Bronchial epithelial cell (primary cell): ENCODE data around the gene TTC17. TPM values are rescaled to one million over a fixed set of nuclear protein-coding genes. Genes with fewer than 3 reads are reported as not detected.

Experiments
- DNase-seq: peaks from one replicate; pipeline ENCODE4 v3.0.0-alpha.2; 2010; ENCODE audit warnings: low read depth
- FAIRE-seq: peaks from 2 replicates; lab custom pipeline; 2011; peaks lifted over from hg19 to GRCh38; lab: Jason Lieb, UNC
- H3K27me3 ChIP-seq: 2 replicates; pipeline ENCODE4 v1.5.1; 2011; ENCODE audit warnings: low read length; ENCODE audit not compliant: control insufficient read depth, insufficient read depth
- H3K36me3 ChIP-seq: 2 replicates; pipeline ENCODE4 v1.5.1; 2011; ENCODE audit warnings: low read length; ENCODE audit not compliant: control insufficient read depth, insufficient read depth
- H3K4me3 ChIP-seq: 2 replicates; pipeline ENCODE4 v1.5.1; 2011; ENCODE audit warnings: mild to moderate bottlenecking, low read depth, low read length, control low read depth
- total RNA-seq: library from RNA; depleted of rRNA; stranded (reverse); fragments of >200 nt; gene quantifications from 2 replicates; pipeline ENCODE4 v1.2.1, GENCODE V29; 2014
- TF ChIP-seq, protein P1 (sequence below): IDR thresholded peaks from 2 replicates; pipeline ENCODE4 v1.5.1; 2011; ENCODE audit warnings: mild to moderate bottlenecking, moderate library complexity, low read length, control low read depth, inconsistent platforms; ENCODE audit not compliant: insufficient read depth, severe bottlenecking

The TTC17 gene
- total RNA-seq, 1 donor from 2014 or later = 90.3 TPM

DNA sequence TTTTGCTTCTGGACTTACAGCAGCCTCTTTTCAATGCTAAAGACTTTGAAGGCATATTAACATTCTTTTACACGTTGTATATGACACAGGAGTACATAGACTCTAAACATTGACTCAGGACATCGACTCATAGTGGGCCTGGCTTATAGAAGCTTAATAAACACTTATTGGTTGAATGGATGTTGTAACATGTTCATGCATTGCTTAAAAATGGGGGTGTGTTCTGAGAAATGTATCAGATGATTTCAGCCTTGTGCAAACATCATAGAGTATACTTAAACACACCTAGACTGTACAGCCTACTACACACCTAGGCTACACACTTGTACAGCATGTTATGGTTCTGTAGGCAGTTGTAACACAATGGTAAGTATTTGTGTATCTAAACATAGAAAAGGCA lies 17.9 kb downstream of the TTC17 start:
- peak; percentile 99 for DNase-seq
- H3K27me3 ChIP-seq = no peaks in the 10 kb centered on the region
- H3K4me3 ChIP-seq = no peak overlapping the region
- TF ChIP-seq, protein P1, sequence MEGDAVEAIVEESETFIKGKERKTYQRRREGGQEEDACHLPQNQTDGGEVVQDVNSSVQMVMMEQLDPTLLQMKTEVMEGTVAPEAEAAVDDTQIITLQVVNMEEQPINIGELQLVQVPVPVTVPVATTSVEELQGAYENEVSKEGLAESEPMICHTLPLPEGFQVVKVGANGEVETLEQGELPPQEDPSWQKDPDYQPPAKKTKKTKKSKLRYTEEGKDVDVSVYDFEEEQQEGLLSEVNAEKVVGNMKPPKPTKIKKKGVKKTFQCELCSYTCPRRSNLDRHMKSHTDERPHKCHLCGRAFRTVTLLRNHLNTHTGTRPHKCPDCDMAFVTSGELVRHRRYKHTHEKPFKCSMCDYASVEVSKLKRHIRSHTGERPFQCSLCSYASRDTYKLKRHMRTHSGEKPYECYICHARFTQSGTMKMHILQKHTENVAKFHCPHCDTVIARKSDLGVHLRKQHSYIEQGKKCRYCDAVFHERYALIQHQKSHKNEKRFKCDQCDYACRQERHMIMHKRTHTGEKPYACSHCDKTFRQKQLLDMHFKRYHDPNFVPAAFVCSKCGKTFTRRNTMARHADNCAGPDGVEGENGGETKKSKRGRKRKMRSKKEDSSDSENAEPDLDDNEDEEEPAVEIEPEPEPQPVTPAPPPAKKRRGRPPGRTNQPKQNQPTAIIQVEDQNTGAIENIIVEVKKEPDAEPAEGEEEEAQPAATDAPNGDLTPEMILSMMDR = no peak
- peaks cover 1% of the 10 kb centered on the region for H3K36me3 ChIP-seq
- no peak for FAIRE-seq

DNA sequence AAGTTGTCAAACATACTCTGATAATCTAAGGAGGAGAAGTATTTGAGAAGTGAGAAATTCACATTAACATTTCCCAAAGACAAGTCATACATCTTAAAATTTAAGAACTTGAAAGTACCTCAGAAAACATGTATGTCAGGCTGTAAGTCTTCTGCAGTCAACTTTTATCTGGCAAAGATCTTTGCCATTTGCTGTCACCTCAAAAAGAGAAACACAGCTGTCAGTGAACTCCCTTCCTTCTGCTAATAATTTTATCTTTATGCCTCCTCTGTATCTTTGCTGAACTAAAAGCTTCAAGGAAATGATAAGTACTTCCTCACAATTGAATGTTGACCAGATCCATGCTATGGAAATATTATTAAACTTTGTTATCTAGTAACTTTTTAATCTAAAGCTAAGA lies 18.7 kb downstream of the TTC17 start:
- DNase-seq (no peak), FAIRE-seq (no peak)
- Histone ChIP-seq H3K4me3 (no peak overlapping the region), H3K27me3 (no peaks in the 10 kb centered on the region), H3K36me3 (no peaks in the 10 kb centered on the region)
- TF ChIP-seq, protein P1 = no peak

DNA sequence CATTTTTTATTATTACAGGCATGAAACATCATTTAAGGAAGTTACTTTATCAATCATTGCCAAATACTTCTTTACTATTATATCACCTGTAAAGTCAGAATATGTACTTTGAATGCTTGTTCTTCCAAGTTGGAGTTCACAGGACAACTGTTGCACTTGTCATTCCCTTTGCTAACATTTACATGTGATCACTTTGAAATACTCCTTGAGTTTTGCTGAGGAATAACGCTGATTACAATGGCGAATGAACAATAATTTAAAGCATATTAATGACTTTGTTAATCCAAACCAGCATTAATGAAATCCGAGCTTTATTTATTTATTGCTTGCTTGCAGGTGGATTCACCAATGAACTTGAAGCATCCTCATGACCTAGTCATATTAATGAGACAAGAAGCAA lies 20.2 kb downstream of the TTC17 start:
- Histone ChIP-seq H3K36me3 (no peaks in the 10 kb centered on the region), H3K27me3 (no peaks in the 10 kb centered on the region), H3K4me3 (no peak overlapping the region)
- TF ChIP-seq, protein P1 = no peak
- DNase-seq (no peak), FAIRE-seq (no peak)

DNA sequence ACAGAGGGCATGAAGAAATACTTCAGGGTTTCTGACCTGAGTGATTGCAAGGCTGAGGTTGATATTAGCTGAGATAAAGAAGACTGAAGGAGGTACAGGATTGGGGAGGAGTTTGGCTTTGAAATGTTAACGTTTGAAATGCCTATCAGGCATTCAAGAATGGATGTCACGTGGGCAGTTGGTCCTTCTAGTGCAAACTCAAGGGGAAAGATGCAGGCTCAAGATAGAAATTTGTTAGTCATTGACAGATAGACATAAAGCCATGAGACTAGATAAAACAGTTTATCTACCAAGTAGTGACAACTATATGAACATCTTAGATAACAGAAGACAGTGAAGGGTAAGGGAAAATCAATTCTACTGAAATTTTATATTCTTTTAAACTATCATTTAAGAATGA lies 23.1 kb downstream of the TTC17 start:
- Histone ChIP-seq H3K36me3 (peaks cover 1% of the 10 kb centered on the region), H3K27me3 (no peaks in the 10 kb centered on the region), H3K4me3 (no peak overlapping the region)
- TF ChIP-seq, protein P1 = no peak
- FAIRE-seq (no peak), DNase-seq (no peak)

DNA sequence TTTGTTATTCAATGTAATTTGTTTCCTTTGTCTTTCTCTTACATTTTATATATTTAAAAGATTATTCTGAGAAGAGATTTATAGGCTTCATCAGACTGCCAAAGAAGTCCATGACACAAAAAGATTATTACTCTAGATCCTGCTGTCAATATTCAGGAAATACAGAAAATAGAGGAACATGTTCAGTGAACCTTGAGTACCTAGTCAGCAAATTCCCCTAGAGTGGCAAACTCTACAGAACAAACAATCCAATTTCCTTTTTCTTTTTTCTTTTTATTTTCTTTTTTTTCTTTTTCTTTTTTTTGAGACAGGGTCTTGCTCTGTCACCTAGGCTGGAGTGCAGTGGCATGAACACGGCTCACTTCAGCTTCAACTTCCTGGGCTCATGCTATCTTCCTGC lies 23.9 kb downstream of the TTC17 start:
- TF ChIP-seq, protein P1 = no peak
- no peak for FAIRE-seq
- DNase-seq = no peak
- Histone ChIP-seq H3K36me3 (peaks cover 1% of the 10 kb centered on the region), H3K27me3 (no peaks in the 10 kb centered on the region), H3K4me3 (no peak overlapping the region)

DNA sequence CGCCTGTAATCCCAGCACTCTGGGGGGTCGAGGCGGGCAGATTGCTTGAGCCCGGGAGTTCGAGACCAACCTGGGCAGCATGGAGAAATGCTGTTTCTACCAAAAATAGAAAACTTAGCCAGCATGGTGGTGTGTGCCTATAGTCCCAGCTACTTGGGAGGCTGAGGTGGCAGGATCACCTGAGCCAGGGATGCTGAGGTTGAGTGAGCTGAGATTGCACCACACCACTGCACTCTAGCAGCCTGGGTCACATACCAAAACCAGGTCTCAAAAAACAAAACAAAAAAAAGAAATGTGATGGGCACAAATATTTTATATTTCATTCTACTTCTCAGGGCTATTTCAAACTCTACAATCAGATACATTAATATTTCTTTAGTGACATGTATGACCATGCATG lies 25.7 kb downstream of the TTC17 start:
- Histone ChIP-seq H3K27me3 (no peaks in the 10 kb centered on the region), H3K4me3 (no peak overlapping the region), H3K36me3 (peaks cover 1% of the 10 kb centered on the region)
- TF ChIP-seq, protein P1 = no peak
- DNase-seq = no peak
- FAIRE-seq = no peak
